Measurements from ENCODE around the gene SUPT5H. TPM values are rescaled to one million over a fixed set of nuclear protein-coding genes. Genes with fewer than 3 reads are reported as not detected.

The SUPT5H gene
- total and polyA plus RNA-seq, 2 of the 13 experiments (the other 11 are each of a cell fraction or from before 2014, with no cell fraction given), result 48.2 to 51.7 TPM

DNA sequence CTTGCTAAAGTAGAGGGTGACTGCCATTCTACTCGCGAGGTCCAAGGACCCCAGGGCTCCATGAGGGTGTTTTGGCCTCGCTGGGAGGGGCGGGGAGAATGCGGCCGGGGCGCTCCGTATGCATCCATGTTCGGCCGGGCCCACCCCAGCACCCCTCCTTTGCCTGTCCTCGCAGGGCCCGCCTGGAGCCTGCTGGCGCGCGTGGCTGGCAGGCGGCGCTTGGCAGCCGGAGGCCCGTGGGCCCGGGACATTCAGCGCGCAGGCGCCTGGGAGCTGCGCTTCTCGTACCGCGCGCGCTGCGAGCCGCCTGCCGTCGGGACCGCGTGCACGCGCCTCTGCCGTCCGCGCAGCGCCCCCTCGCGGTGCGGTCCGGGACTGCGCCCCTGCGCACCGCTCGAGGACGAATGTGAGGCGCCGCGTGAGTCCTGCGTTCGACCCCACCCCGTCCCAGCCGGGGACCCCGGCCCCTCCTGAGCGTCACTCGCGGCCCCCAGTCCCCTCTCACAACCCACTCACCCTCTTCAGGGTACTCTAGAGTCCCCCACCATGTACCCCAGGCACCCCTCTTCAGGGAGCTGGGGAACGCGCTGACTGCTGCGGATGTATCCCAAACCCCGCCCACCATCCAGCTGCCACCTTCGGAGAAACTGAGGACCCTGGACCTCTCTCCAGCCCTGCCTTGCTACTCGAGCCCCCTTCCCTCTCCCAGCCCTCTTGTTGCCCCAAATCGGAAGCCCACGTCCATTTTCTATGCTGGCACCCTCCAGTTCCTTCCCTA is 57.4 kb downstream of the SUPT5H start (continued):
- TF ChIP-seq, protein P1, sequence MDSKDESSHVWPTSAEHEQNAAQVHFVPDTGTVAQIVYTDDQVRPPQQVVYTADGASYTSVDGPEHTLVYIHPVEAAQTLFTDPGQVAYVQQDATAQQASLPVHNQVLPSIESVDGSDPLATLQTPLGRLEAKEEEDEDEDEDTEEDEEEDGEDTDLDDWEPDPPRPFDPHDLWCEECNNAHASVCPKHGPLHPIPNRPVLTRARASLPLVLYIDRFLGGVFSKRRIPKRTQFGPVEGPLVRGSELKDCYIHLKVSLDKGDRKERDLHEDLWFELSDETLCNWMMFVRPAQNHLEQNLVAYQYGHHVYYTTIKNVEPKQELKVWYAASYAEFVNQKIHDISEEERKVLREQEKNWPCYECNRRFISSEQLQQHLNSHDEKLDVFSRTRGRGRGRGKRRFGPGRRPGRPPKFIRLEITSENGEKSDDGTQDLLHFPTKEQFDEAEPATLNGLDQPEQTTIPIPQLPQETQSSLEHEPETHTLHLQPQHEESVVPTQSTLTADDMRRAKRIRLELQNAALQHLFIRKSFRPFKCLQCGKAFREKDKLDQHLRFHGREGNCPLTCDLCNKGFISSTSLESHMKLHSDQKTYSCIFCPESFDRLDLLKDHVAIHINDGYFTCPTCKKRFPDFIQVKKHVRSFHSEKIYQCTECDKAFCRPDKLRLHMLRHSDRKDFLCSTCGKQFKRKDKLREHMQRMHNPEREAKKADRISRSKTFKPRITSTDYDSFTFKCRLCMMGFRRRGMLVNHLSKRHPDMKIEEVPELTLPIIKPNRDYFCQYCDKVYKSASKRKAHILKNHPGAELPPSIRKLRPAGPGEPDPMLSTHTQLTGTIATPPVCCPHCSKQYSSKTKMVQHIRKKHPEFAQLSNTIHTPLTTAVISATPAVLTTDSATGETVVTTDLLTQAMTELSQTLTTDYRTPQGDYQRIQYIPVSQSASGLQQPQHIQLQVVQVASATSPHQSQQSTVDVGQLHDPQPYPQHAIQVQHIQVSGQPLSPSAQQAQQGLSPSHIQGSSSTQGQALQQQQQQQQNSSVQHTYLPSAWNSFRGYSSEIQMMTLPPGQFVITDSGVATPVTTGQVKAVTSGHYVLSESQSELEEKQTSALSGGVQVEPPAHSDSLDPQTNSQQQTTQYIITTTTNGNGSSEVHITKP (CRISPR knock-in tag; IDR thresholded peaks at IDR 0.05; ENCODE audit: low read depth), result no peak
- TF ChIP-seq ZNF143 (CRISPR knock-in tag; IDR thresholded peaks at IDR 0.05) (peak; percentile 58; the same call in 1 of the 2 replicates), ELF3 (CRISPR knock-in tag; IDR thresholded peaks at IDR 0.05) (peak; percentile 70), ZNF569 (CRISPR knock-in tag; IDR thresholded peaks at IDR 0.05; ENCODE audit: borderline replicate concordance) (peak; percentile 44; the same call in 1 of the 2 replicates), ZNF768 (CRISPR knock-in tag; IDR thresholded peaks at IDR 0.05) (peak; percentile 76), TOPORS (CRISPR knock-in tag; IDR thresholded peaks at IDR 0.05) (peak; percentile 97), RORA (CRISPR knock-in tag; IDR thresholded peaks at IDR 0.05) (0 out of 2 replicates have a peak, but pooled peaks have one; percentile 51), ATF7 (IDR thresholded peaks at IDR 0.05) (no peak), ATF7 (CRISPR knock-in tag; IDR thresholded peaks at IDR 0.05) (peak; percentile 74; the same call in 1 of the 2 replicates), CHD4 (IDR thresholded peaks at IDR 0.05; ENCODE audit: borderline replicate concordance, low read length) (no peak), ZFP36 (IDR thresholded peaks at IDR 0.05; ENCODE audit: borderline replicate concordance, low read depth, low read length, partially characterized antibody) (no peak), HNRNPH1 (optimal IDR thresholded peaks at IDR 0.05; ENCODE audit: low read depth, low read length) (no peak), EHMT2 (IDR thresholded peaks at IDR 0.05; ENCODE audit: borderline replicate concordance, low read depth, low read length) (no peak), SIN3B (IDR thresholded peaks at IDR 0.05; ENCODE audit: low read length) (no peak), SRY (CRISPR knock-in tag; IDR thresholded peaks at IDR 0.05) (peak; percentile 99), SALL1 (CRISPR knock-in tag; IDR thresholded peaks at IDR 0.05) (peak; percentile 97), ZNF383 (CRISPR knock-in tag; IDR thresholded peaks at IDR 0.05; ENCODE audit: borderline replicate concordance) (no peak), KLF16 (CRISPR knock-in tag; IDR thresholded peaks at IDR 0.05) (peak; percentile 65 to 72; a peak in 1 of 4 replicates), JDP2 (CRISPR knock-in tag; IDR thresholded peaks at IDR 0.05; ENCODE audit: borderline replicate concordance) (peak; percentile 96)
- TF ChIP-seq, protein P2, sequence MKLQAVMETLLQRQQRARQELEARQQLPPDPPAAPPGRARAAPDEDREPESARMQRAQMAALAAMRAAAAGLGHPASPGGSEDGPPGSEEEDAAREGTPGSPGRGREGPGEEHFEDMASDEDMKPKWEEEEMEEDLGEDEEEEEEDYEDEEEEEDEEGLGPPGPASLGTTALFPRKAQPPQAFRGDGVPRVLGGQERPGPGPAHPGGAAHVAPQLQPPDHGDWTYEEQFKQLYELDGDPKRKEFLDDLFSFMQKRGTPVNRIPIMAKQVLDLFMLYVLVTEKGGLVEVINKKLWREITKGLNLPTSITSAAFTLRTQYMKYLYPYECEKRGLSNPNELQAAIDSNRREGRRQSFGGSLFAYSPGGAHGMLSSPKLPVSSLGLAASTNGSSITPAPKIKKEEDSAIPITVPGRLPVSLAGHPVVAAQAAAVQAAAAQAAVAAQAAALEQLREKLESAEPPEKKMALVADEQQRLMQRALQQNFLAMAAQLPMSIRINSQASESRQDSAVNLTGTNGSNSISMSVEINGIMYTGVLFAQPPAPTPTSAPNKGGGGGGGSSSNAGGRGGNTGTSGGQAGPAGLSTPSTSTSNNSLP (IDR thresholded peaks at IDR 0.05; ENCODE audit: low read depth, low read length), result no peak
- TF ChIP-seq, protein P3, sequence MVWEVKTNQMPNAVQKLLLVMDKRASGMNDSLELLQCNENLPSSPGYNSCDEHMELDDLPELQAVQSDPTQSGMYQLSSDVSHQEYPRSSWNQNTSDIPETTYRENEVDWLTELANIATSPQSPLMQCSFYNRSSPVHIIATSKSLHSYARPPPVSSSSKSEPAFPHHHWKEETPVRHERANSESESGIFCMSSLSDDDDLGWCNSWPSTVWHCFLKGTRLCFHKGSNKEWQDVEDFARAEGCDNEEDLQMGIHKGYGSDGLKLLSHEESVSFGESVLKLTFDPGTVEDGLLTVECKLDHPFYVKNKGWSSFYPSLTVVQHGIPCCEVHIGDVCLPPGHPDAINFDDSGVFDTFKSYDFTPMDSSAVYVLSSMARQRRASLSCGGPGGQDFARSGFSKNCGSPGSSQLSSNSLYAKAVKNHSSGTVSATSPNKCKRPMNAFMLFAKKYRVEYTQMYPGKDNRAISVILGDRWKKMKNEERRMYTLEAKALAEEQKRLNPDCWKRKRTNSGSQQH (CRISPR knock-in tag; IDR thresholded peaks at IDR 0.05; ENCODE audit: low read depth), result no peak
